Activated T-helper 9 cell treated with anti-CD3 and anti-CD28 coated beads, Interleukin-2, amount 50 U/mL, for 16 hours (primary cell): ENCODE results near the gene DHRS7.
A peak's percentile ranks its signal among the peaks of the same experiment; 100 is the strongest.

ENCODE experiments used
- DNase-seq: peaks from one replicate; pipeline ENCODE4 v3.0.0-alpha.2; 2020; ENCODE audit warnings: low read depth

Gene DHRS7, protein sequence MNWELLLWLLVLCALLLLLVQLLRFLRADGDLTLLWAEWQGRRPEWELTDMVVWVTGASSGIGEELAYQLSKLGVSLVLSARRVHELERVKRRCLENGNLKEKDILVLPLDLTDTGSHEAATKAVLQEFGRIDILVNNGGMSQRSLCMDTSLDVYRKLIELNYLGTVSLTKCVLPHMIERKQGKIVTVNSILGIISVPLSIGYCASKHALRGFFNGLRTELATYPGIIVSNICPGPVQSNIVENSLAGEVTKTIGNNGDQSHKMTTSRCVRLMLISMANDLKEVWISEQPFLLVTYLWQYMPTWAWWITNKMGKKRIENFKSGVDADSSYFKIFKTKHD

DNA sequence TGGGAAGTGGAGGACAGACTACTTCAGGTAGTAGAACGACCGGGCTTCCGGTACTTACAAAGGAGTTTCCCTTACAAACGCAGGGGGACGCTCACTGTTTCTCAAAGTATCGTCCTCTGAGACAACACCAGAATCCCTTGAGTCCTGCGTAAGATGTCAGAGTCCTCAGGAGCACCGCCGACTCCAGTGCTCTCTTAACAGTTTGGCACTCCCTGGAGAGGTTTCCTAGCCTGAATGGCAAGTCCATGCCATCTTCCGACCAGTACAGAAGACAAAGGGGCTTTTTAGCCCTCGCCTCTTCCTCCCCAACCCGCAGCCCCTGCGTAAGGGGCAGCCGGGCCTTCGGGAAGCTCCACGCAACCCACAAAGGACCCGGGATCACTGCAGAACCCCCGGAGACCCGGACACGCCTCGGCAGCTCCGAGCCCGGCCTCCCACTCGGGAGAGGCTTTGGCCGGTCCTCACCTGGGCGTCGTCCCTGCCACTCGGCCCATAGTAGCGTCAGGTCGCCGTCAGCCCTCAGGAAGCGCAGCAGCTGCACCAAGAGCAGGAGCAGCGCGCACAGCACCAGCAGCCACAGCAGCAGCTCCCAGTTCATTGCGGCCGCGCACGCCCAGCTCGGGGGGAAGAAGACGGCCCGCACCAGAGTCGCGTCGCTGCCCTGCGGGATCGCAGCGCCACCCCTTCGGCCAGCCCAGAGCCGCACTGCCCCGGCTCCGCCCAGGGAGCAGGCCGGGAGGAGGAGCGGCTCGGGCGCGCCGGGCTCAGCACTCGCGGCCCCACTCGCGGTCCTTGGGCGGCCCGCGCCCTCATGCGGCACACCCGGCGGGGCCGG is at the start of gene DHRS7:
TSS of gene DHRS7 (minus strand) at position 687 of the 835 bp plus-strand sequence. CDS start at position 598, 89 bp downstream.
- DNase-seq, result peak; percentile 48

DNA sequence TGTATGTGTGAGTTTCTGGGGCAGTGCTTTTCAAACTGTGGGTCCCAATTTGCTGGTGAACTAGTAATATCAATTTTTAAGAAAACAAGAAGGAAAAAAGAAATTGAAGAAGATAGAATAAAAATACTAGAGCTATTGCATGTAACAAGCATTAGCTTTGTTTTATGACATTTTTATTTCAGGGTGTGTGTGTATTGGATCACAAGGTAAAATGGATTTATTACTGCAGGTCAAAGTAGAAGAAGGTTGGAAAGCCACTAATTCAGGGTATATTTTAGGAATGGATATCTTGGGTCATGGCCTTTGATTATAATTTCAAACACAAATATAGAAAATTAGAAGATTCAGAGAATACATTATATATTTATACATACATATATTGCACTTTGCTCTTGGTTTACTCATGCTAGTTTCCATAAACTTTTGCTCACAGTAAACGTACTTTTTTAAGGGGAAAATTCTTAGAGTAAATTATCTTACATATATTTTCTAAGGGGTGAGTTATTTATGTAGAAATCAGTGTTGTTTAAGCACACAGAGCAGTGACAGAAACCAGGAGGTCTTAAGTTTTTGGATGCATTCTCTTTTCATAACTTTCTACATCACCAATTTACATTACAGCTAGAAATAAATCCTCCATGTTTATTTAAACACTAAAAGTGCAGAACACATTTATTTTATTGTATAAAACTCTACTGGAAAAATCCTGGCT is 49.4 kb upstream of the DHRS7 start:
- DNase-seq, result no peak

DNA sequence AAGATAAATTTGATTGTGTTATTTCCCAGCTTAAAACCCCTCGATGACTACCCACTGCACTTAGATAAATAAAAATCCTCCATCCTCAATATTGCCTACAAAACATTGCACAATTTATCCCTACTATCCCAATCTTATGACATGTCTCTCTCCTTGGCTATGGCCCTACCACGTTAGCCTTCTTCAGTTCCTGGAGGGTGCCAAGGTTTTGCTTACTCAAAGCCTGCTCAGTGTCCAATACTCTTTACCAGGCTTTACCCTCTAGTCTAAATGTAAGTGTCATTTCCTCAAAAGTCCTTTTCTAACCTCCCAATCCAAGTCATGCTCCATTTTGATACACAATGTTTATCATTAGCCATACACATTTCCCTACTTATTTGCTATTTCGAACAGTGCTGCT is 48.8 kb upstream of the DHRS7 start:
- DNase-seq, result no peak

DNA sequence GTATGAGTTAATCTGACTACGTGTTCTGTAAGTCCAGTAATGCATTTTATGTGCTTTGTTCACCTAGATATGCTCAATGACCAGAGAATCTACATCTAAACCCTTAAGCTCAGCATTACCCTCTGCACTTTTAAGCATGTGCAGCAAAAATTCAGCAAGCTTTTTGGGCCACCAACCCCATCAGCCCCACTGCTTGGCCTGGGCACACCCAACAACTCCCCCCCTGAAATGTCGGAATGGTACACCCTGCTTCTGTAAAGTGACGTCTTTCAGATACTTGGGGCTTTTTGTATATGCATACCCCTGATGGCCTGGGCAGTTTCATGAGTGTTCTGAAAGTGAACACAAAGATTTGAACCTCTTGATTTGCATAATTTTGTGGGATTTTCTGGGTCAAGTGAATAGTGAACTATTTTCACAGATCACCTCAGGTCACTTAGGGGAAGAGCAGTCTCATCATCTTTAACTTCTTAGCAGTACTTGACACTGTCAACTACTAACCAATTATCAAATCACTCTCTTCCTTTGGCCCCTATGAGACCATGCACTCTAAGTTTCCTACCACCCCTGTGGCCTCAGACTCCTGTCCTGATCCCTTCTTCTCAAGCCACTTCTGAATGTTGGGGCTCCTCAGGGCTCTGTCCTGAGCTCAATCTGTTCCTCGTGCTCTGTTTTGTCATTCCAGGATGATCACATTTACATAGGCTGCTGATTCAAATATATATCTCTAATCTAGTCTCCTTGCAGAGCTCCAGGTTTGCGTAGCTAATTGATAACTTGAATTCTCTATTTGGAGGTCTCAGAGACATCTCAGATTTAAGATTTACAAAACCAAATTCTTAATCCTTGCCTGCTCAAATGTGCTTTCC is 47.5 kb upstream of the DHRS7 start:
- no peak for DNase-seq

DNA sequence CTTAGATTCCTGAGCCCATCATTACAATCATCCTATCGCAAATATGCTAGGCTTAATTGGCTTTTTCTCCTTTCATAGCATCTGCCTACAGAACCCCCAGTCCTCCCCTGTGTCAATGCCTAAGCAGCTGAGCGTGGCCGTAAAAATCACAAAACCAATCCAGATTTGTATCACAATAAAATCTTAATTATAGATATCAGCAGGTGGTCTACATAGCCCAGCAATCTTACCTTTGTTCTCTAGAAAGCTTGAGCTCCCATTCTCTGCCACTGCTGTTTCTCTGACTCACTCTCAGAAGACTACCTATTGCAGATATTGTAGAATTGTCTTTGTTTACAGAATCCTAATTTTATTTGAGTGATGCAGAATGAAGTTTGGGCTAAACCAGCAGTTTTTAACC is 46.0 kb upstream of the DHRS7 start:
- no peak for DNase-seq

DNA sequence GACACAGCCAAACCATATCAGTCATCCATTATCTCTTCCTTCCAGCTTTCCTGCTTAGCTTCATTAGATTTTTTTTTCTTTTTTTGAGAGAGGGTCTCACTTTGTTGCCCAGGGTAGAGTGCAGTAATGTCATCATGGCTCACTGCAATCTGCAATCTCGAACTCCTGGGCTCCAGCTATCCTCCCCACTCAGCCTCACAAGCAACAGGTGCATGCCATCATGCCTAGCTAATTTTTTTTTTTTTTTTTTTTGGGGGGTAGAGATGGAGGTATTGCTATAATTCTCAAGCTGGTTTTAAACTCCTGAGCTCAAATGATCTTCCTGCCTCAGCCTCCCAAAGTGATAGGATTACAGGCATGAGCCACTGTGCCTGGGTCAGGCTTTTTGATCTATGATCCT is 45.5 kb upstream of the DHRS7 start:
- no peak for DNase-seq

DNA sequence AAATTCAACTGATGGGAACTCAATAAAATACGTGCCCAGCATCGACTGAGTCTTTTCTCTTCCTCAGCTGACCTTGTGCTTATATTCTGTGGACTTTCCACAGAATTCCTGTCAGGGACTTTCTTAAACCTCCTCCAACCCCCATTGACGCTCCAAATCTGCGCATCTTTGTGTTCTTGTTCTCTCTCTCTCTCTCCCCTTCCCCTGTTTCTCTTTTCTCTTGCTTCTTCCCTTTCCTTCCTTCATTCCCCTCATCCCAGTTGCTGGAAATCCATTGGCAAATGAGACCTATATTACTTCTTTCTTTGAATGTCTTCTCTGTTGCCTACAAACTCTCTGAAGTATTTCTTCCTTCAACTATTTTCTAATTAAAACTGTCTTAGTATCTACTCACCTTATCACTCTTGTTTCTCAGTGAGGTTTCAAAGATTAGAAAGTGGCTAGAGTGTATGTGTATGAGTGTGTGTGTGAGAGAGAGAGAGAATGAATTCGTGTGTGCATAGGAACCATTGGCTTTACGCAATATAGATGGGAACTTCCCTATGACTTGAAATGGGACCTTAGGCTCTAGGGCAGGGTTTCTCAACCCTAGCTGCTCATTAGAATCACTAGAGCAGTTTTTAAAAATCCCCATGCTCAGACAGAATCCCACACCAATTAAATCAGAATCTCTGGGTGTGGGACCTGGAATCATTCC is 41.8 kb upstream of the DHRS7 start:
- DNase-seq, result no peak

DNA sequence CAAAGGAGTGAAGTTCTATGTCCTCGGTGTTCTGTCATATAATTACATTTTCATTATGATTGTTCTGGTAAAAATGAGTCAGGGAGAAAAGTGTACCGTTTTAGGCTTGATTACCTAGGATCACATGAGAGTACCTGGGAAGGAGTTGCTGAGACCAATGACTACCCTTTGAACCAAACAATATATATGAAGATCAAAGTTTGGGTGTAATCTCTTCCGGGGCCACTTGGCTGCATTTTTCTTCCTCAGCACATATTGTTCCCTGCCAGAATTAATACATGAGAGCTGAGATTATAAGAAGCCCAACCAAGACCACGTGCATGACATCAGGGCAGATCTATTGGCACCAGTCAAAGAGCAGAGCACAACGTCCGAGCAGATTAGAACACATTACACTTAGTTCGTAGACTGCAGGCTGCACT is 41.1 kb upstream of the DHRS7 start:
- no peak for DNase-seq

DNA sequence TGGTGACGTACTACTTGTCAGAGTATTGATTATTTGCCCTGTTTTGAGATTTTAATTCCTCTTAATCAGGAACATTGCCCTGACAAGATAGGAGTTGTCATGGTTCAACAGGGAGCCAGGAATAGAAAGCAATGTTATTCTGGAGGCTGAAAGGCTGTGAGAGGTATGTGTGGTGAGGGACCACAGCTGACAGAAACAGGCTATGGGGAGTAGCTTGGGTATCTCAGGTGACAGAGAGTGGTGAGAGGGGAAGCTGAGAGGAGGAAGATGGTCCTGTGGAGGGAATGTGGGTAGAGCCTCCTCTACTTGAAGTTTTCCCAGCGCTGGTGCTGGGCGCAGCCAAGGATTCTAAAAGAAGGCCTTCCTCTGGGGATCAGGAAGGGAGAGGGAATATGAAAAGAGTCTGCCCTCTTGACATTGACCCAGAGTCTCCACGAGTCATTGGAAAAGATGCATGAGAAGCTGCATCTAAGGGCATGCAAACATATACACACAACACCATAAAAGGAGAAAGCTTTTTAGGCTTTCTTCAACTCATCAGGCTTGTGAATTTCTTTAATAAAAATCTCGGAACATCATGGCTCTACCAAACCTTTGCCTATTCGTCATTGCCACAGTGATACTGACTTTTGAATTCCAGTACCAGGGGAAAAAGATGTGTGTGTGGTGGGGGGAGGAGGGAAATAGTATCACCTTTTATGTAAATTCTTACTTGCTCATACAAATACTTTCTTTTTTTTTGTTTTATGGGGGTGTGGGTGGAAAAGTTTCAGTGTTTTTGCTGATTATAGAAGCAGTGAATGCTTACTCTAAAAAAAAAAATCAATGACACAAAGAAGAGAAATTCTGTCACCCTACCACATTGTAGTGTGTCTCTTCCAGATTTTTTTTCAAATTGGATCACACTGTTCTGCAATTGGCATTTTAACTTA is 39.9 kb upstream of the DHRS7 start:
- no peak for DNase-seq

DNA sequence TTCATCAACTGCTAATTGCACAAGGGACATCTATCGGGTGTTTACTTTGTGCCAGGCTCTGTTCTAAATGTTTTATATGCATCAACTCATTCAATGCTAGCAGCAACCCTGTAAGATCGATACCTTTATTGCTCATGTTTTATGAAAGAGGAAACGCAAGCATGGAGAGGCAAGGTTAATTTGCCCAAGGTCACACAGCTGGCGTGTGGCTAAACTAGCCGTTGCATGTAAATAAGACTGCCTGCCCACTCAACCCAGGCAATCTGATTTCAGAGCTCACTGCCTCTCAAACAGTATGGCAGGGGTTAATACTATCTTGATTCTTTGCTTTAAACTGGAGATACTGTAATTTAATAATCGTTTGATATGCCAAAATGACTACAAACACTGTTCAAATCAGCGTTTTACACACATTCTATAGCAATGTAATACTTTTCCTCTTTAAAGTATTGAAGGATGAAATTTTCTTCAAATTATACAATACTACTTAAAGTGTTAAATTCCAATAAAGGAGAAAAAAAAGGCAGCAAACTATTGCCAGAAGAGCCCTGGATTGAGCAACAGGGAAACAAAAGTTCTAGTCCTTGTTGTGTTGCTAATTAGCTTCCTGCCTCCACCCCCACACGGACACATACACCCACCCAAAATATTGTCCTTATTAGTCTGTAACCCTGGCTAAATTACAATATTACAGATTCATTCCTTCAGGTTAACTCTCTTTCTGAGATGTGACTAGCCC is 39.1 kb upstream of the DHRS7 start:
- no peak for DNase-seq

DNA sequence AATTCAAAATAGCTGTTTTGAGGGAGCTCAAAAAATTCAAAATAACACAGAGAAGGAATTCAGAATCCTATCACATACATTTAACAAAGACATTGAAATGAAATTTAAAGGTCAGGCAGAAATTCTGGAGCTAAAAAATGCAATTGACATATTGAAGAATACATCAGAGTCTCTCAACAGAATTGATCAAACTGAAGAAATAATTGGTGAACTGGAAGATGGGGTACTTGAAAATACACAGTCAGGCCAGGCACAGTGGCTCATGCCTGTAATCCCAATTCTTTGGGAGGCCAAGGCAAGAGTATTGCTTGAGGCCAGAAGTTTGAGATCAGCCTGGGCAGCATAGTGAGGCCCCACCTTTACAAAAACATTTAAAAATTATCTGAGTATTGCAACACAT is 34.1 kb upstream of the DHRS7 start:
- no peak for DNase-seq

DNA sequence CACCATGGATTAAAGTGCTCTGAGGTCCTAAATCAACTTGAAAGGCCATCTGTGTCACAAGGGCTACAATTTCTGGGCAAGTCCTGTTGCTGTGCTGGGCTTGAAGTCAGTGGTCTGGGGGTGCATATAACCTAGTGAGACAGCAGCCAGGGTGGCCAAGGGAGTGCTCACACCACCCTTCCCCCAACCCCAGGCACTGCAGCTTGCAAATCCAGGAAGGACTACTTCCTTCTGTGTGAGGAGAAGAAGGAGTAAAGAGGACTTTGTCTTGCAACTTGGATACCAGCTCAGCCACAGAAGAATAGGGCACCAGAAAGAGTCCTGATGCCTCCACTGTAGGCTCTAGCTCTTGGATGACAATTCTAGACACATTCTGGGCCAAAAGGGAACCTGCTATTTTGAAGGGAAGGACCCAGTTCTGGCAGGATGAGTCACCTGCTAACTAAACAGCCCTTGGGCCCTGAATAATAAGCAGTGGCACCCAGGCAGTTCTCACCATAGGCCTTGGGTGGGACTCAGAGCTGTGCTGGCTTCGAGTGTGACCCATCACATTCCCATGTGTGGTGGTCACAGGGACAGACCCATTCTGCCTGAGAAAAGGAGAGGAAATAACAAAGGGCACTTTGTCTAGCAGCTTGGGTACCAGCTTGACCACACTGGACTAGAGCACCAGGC is 32.6 kb upstream of the DHRS7 start:
- DNase-seq, result no peak

DNA sequence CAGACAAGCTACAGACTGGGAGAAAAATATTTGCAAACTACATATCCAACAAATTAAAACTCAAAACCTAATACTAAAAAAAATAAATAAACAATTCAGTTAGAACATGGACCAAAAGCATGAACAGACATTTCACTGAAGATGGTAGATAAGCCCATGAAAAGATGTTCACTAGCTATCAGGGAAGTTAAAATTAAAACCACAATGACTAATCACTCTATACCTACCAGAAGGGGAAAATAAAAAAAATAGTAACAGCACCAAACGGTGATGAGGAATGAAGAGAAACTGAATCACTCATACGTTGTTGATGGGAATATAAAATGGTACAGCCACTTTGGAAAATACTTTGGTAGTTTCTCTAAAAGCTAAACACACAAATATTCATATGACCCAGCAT is 31.1 kb upstream of the DHRS7 start:
- DNase-seq, result no peak

DNA sequence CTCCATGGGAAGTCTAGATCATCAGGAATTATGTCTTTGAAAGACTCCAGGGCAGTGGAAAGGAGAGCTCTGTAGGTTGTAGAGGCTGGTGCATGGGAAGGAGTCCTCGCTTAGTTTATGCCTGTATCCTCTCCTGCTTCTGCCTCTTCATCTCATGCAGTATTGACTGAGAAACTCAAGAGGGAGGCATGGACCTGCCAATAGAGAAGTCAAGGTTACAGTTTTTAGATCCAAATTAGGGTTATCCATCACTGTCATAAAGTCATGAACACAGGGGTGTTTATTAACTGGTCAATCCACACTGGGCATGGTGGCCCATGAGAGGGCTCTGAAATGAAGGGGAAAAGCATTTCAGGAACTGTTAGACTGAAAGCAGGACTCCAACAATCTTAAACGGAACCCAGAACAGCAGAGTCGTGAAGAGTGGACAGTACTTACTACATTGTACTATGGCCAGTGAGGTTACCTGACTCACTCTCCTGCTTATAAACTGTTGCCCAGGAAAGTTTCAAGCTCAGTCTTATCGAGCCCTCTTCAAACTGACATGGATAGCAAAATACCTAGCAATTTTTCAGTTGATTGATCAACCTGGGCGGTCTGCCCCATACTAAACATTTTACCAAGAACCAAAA is 30.1 kb upstream of the DHRS7 start:
- DNase-seq, result no peak

DNA sequence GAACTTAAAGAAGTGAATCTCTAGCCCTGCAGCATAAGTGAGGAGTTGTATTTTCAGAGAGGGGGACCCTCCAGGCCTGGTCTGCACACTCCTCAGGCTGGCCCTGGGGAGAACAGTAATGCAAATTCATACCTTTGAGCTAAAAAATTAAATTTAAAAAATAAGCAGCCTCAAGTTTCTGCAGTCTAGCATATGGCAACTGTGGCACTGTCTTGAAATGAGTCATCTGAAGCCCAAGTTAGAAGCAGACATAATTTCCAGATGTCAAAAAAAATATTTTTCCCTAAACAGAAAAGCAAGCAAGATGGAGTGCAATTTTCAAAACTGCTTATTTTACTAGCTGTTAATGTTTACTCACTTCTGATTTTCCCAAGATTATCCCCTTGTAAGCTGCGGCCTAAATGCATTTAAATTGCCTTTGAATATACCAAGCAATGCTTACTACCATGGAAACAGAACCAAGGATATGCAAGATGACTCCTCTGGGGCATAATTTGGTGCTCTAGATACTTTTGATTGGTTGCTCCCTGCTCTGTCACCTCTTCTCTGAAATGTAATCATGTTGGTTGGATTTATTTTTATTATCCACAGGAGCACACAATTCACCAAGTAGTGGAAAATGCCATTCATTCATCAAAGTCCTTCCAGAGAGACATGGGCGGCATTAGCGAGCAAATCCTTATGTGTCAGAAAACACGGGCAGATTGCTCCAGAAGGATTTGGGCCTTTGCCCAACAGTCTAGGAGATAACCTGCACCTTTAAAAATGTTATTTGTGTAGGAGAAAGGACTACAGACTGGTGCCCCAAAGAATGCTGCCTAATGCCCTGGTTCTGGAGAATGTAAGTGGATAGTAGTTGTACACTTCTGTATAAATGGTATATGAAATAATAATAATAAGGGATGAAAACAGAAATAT is 25.0 kb upstream of the DHRS7 start:
- DNase-seq, result no peak

DNA sequence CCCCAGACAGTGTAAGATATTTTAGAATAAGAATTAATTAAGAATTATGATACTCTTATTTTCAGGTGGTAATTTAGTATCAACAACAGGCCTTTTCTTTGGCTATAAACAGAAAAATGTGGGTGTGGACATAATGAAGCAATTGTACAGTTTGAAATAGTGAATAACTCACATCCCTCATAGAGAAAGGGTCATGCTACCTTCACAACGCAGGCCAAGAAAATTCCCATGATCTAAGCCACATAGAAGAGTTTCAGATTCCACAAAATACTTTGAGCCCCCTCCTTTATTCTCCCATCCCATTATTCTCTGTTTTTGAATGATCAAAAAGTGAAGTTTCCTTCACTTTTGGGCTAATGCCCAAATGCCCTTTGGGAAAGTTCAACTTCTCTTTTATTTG is 23.5 kb upstream of the DHRS7 start:
- DNase-seq, result no peak

DNA sequence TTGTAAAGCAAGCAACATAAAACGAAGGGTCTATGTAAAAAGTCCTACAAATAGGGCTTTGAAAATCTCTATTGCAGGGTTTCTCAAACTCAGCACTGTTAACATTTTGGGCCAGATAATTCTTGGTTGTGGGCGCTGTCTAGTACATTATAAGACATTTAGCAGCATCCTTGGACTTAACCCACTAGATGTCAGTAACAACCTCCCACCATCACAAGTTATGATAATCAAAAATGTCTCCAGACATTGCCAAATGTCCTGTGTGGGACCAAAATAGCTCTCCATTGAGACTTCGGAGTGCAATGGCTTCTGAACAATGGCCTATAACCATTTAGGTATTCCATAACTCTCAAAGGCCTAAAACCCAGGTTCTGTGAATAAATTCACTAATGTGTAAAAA is 22.9 kb upstream of the DHRS7 start:
- DNase-seq, result no peak
